K562 (cell line): ENCODE measurements around the gene PTTG2.

Source experiments
- BRCA1 ChIP-seq, 2 experiments: fragments of 450-650 bp in 1 of 2; sonication (generic) in 1 of 2; formaldehyde crosslinking in 1 of 2; IDR thresholded peaks; 2 replicates each; pipeline versions ENCODE4 v1.5.0 to v1.6.1; 2017 to 2020; ENCODE audit warnings: mild to moderate bottlenecking in 1 of 2, missing genetic modification reagents in 1 of 2
- KLF6 ChIP-seq: fragments of 250-450 bp; sonication (Bioruptor Pico); IDR thresholded peaks from 2 replicates; pipeline ENCODE4 v1.4.0; 2020; ENCODE audit warnings: mild to moderate bottlenecking, moderate library complexity, borderline replicate concordance
- MAFK ChIP-seq: IDR thresholded peaks from 2 replicates; pipeline ENCODE4 v1.6.1; 2011; ENCODE audit warnings: low read length, improper control_type of control experiment
- MXI1 ChIP-seq: IDR thresholded peaks from 2 replicates; pipeline ENCODE4 v1.6.1; 2011; ENCODE audit warnings: low read depth, mild to moderate bottlenecking, improper control_type of control experiment, low read length
- NUFIP1 ChIP-seq: fragments of 450-650 bp; IDR thresholded peaks from 2 replicates; pipeline ENCODE4 v1.6.1; 2018; ENCODE audit not compliant: partially characterized antibody
- POLR2A ChIP-seq: fragments of 450-650 bp; conservative IDR thresholded peaks from 2 replicates; pipeline ENCODE4 v1.6.1; 2016
- POLR2AphosphoS2 ChIP-seq: IDR thresholded peaks from 2 replicates; pipeline ENCODE4 v1.6.1; 2012; ENCODE audit warnings: low read length, improper control_type of control experiment
- RBM17 ChIP-seq: fragments of 200-400 bp; formaldehyde crosslinking; IDR thresholded peaks from 2 replicates; pipeline ENCODE4 v1.6.1; 2017; ENCODE audit warnings: low read depth, mild to moderate bottlenecking, low read length, borderline replicate concordance
- RCOR1 ChIP-seq, 2 experiments: IDR thresholded peaks; 2 replicates each; pipeline ENCODE4 v1.6.1; 2012; ENCODE audit warnings: low read depth in 2 of 2, low read length in 2 of 2, borderline replicate concordance in 1 of 2, improper control_type of control experiment in 1 of 2
- ZBTB26 ChIP-seq: fragments of 450-650 bp; formaldehyde crosslinking; IDR thresholded peaks from 2 replicates; pipeline ENCODE4 v1.4.0; 2022; ENCODE audit warnings: missing genetic modification characterization
- ZKSCAN8 ChIP-seq: fragments of 200-800 bp; sonication (Bioruptor generic); IDR thresholded peaks from 2 replicates; pipeline ENCODE4 v1.6.1; 2016; ENCODE audit warnings: missing genetic modification characterization, missing compliant biosample characterization
- TF ChIP-seq, protein P1 (sequence below), 3 experiments: IDR thresholded peaks in 2 of 3; conservative IDR thresholded peaks in 1 of 3; 2 replicates each; pipeline ENCODE4 v1.5.1; 2011 to 2012; ENCODE audit warnings: low read length in 3 of 3, mild to moderate bottlenecking in 3 of 3, control low read depth in 2 of 3, improper control_type of control experiment in 1 of 3, inconsistent platforms in 1 of 3, low read depth in 1 of 3, mixed read lengths in 1 of 3, moderate library complexity in 1 of 3; ENCODE audit not compliant: insufficient read depth in 2 of 3

DNA sequence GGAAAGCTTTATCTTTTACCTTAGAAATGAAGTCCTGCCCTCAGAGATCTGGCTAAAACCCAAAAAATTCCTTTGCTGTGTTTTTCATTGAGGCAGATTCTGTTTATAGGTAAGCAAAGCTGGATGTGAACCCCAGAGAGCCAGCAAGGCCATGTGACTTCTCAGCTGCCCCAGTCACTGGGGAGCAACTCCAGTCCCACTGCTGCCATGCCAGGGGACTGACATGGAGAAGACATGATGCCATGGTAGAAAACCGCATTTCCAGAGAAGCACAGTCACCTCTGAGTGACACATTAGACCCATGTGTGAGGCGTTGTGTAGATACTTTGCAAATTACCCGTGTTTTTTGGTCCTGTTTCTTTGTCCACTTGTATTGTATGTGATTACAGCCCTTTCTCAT is 45.4 kb downstream of the PTTG2 start:
- TF ChIP-seq KLF6 (CRISPR knock-in tag), result no peak
- no peak for TF ChIP-seq POLR2A
- no peak for TF ChIP-seq BRCA1 (IDR thresholded peaks at IDR 0.05)
- TF ChIP-seq BRCA1 (CRISPR knock-in tag; IDR thresholded peaks at IDR 0.05), result no peak
- no peak for TF ChIP-seq RBM17
- TF ChIP-seq MAFK, result no peak
- TF ChIP-seq, protein P1, sequence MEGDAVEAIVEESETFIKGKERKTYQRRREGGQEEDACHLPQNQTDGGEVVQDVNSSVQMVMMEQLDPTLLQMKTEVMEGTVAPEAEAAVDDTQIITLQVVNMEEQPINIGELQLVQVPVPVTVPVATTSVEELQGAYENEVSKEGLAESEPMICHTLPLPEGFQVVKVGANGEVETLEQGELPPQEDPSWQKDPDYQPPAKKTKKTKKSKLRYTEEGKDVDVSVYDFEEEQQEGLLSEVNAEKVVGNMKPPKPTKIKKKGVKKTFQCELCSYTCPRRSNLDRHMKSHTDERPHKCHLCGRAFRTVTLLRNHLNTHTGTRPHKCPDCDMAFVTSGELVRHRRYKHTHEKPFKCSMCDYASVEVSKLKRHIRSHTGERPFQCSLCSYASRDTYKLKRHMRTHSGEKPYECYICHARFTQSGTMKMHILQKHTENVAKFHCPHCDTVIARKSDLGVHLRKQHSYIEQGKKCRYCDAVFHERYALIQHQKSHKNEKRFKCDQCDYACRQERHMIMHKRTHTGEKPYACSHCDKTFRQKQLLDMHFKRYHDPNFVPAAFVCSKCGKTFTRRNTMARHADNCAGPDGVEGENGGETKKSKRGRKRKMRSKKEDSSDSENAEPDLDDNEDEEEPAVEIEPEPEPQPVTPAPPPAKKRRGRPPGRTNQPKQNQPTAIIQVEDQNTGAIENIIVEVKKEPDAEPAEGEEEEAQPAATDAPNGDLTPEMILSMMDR (IDR thresholded peaks at IDR 0.05 in 2 of 3, conservative IDR thresholded peaks at IDR 0.05 in 1 of 3; ENCODE audit: insufficient read depth in 2 of 3, low read depth in 1 of 3, low read length in 3 of 3), result no peak
- TF ChIP-seq NUFIP1, result no peak
- TF ChIP-seq ZBTB26 (CRISPR knock-in tag), result no peak
- no peak for TF ChIP-seq ZKSCAN8
- TF ChIP-seq RCOR1 (IDR thresholded peaks at IDR 0.05; ENCODE audit: borderline replicate concordance in 1 of 2, low read depth in 2 of 2, low read length in 2 of 2), result no peak
- TF ChIP-seq MXI1, result no peak
- no peak for TF ChIP-seq POLR2AphosphoS2
